ENCODE data around the gene SEMA4C. TPM values are rescaled to one million over a fixed set of nuclear protein-coding genes. Genes with fewer than 3 reads are reported as not detected.

Gene SEMA4C
- polyA plus RNA-seq, 1 experiment = 16.8 TPM

GRCh38 chr2:96916156-96916630 is 46.3 kb upstream of the SEMA4C start:
- peaks cover 18% of the 10 kb centered on the region for H3K27me3 ChIP-seq (ENCODE audit: control insufficient read depth, insufficient read depth, low read length)
- H3K27ac ChIP-seq (ENCODE audit: low read depth, low read length) = no peak overlapping the region
- no peak overlapping the region for H3K4me3 ChIP-seq (ENCODE audit: low read depth, low read length)
- TF ChIP-seq, protein P1, sequence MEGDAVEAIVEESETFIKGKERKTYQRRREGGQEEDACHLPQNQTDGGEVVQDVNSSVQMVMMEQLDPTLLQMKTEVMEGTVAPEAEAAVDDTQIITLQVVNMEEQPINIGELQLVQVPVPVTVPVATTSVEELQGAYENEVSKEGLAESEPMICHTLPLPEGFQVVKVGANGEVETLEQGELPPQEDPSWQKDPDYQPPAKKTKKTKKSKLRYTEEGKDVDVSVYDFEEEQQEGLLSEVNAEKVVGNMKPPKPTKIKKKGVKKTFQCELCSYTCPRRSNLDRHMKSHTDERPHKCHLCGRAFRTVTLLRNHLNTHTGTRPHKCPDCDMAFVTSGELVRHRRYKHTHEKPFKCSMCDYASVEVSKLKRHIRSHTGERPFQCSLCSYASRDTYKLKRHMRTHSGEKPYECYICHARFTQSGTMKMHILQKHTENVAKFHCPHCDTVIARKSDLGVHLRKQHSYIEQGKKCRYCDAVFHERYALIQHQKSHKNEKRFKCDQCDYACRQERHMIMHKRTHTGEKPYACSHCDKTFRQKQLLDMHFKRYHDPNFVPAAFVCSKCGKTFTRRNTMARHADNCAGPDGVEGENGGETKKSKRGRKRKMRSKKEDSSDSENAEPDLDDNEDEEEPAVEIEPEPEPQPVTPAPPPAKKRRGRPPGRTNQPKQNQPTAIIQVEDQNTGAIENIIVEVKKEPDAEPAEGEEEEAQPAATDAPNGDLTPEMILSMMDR (IDR thresholded peaks at IDR 0.05; ENCODE audit: low read depth, low read length) = no peak
- H3K9me3 ChIP-seq (ENCODE audit: control insufficient read depth, insufficient read depth, low read length) = peaks cover 17% of the 10 kb centered on the region
- POLR2A ChIA-PET = interaction anchor here (0.5 kb wide), 1 partner anchor 58 kb away, joined by 4 read pairs; no protein-coding TSS in a partner anchor
- DNase-seq (ENCODE audit: low read depth, low spot score) = no peak
- CTCF ChIA-PET = no interaction called here

DNA sequence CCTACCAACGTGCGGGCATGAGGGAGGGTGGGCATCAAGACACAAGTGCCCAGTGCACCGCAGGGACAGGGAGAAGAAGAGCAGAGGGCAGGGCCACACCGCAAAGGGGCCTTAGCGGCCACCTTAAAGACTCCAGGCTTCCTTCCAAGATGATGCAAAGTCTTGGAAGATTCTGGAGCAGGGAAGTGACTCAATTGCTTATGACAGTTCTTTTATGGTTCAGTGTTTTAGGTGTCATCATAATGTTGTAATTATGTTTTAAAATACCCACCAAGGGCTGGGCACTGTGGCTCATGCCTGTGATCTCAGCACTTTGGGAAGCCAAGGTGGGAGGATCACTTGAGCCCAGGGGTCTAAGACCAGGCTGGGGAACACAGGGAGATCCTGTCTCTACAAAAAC is 44.5 kb upstream of the SEMA4C start:
- TF ChIP-seq, protein P1 (IDR thresholded peaks at IDR 0.05; ENCODE audit: low read depth, low read length) = no peak
- Histone ChIP-seq H3K9me3 (ENCODE audit: control insufficient read depth, insufficient read depth, low read length) (peaks cover 17% of the 10 kb centered on the region), H3K27ac (ENCODE audit: low read depth, low read length) (no peak overlapping the region), H3K27me3 (ENCODE audit: control insufficient read depth, insufficient read depth, low read length) (peaks cover 14% of the 10 kb centered on the region), H3K4me3 (ENCODE audit: low read depth, low read length) (no peak overlapping the region)
- no peak for DNase-seq (ENCODE audit: low read depth, low spot score)
- ChIA-PET CTCF (interaction anchor here (0.7 kb wide), 1 partner anchor 512 kb away, joined by 4 read pairs; no protein-coding TSS in a partner anchor), POLR2A (no interaction called here)

- Histone ChIP-seq H3K27me3 (ENCODE audit: control insufficient read depth, insufficient read depth, low read length) (peaks cover 10% of the 10 kb centered on the region), H3K9me3 (ENCODE audit: control insufficient read depth, insufficient read depth, low read length) (peaks cover 17% of the 10 kb centered on the region), H3K27ac (ENCODE audit: low read depth, low read length) (no peak overlapping the region), H3K4me3 (ENCODE audit: low read depth, low read length) (no peak overlapping the region)
- POLR2A ChIA-PET = no interaction called here
- CTCF ChIA-PET = no interaction called here
- TF ChIP-seq, protein P1 (IDR thresholded peaks at IDR 0.05; ENCODE audit: low read depth, low read length) = no peak
- DNase-seq (ENCODE audit: low read depth, low spot score) = no peak
Observed at GRCh38 chr2:96913398-96914202, 43.7 kb upstream of the SEMA4C start.

DNA sequence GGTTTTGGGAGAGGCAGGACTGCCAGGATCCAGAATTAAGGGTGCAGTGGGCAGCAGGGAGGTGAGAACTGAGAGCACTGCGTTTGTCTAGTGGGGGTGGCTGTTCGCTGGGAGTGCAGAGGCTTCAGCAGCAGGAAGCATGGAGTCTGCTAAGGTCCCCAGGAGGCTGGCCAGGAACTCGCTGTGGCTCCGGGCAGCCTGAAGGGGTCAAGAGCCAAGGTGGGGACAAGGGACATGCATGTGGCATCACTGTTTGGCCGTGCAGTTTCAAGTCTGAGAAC is 43.2 kb upstream of the SEMA4C start:
- ChIA-PET CTCF (no interaction called here), POLR2A (no interaction called here)
- Histone ChIP-seq H3K9me3 (ENCODE audit: control insufficient read depth, insufficient read depth, low read length) (peaks cover 17% of the 10 kb centered on the region), H3K27me3 (ENCODE audit: control insufficient read depth, insufficient read depth, low read length) (peaks cover 12% of the 10 kb centered on the region), H3K4me3 (ENCODE audit: low read depth, low read length) (no peak overlapping the region), H3K27ac (ENCODE audit: low read depth, low read length) (no peak overlapping the region)
- TF ChIP-seq, protein P1 (IDR thresholded peaks at IDR 0.05; ENCODE audit: low read depth, low read length) = no peak
- no peak for DNase-seq (ENCODE audit: low read depth, low spot score)

- no peak overlapping the region for H3K27ac ChIP-seq (ENCODE audit: low read depth, low read length)
- H3K27me3 ChIP-seq (ENCODE audit: control insufficient read depth, insufficient read depth, low read length) = peaks cover 10% of the 10 kb centered on the region
- TF ChIP-seq, protein P1 (IDR thresholded peaks at IDR 0.05; ENCODE audit: low read depth, low read length) = no peak
- peaks cover 17% of the 10 kb centered on the region for H3K9me3 ChIP-seq (ENCODE audit: control insufficient read depth, insufficient read depth, low read length)
- no peak for DNase-seq (ENCODE audit: low read depth, low spot score)
- POLR2A ChIA-PET = no interaction called here
- no peak overlapping the region for H3K4me3 ChIP-seq (ENCODE audit: low read depth, low read length)
- CTCF ChIA-PET = interaction anchor here (0.9 kb wide), 1 partner anchor 43 kb away, joined by 3 read pairs; no protein-coding TSS in a partner anchor
Observed at GRCh38 chr2:96912346-96913116, 42.7 kb upstream of the SEMA4C start.
